ENCODE measurements around the gene MCTP1.
"Not testable (repeated sequence)": the region's sequence is repeated elsewhere in the genome, so short reads cannot be mapped to it uniquely, and the experiment has no call there.

The MCTP1 gene

DNA sequence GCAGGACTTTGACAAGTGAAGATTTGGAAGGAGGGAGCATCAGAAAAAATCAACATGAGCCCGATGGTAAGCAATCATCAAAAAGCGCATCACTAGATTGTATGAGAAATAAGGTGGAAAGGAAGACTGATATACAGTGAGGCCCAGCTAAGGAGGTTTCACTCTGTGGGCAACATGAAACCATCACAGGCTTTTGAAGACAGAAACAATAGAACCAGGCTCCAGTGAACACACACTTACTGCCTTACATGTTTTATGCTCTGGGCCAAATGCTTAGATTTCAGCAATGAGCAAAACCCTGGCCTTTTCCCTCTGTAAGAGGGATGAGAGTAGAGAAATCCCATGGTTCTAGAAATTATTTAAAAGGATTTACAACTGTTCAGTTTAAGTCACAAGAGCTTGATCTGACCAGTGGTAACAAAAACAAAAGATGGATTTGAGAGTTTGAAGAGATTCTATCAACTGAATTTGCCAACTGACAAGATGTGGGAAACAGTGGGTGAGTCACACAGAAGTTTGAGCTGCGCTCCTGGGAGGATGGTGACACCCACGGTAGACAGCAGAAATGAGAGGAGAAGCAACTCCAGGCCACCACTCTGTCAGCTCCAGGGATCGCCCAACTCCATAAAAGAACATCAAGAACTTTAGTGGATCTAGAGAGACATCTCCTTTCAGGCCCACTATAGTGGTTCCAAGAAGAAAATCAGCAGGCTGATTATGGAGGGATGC lies 261.8 kb downstream of the MCTP1 start:
- no peak for DNase-seq

DNA sequence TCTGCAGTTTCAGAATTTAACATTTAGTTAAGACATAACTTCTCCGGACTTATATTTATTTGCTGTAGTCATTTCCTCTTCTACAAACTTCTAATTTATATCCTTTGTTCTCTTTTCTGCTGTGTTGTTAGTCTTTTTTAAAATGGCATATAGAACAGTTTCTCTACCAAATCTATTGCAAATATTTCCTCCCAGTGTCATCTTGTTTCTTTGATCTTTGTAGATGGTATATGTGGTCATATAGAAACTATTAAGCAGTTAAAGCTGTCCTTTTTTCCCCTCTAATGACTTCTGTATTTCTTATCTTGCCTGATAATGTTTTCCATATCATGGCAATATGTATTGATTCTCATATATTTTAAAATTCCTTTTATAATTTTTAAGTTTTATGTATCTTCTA lies 264.5 kb downstream of the MCTP1 start:
- no peak for DNase-seq

GRCh38 chr5:95018946-95019345 lies 265.9 kb downstream of the MCTP1 start:
- DNase-seq = no peak

DNA sequence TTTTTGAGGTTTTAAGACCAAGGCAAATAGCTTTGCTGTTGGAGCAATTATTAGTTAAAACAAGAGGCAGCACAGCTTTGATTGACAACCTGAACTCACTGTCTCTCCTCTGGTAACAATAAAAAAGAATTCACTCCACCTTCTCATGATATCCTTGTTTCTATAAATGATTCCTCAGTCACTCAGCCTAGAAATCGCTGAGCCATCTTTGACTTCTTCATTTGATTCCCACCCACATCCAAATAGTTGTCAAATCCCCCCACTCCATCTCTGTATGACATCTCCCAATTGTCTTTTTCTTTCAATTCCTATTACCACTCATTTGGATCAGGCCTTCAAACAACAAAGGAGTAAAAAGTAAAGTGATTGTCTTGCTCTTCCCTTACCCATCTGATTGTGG lies 266.4 kb downstream of the MCTP1 start:
- DNase-seq = no peak

DNA sequence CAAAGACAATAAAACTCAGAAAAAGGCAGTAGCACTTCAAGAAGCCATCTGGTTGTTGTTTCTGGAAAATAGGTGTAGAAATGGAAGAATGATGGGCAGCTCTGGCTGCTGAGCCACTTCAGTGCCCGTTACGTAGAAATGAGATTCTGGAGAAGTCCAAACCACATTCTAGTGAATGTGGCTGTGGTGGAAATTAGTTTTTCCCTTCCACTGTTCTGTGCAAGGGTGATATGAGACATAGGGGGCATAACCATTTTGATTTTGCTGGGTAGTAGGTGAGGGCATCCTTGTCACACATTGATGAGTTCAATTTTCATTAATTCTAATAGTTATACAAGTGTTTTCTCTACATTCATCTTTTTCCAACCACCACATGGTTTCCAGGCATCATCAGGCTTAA lies 275.1 kb downstream of the MCTP1 start:
- DNase-seq = no peak

DNA sequence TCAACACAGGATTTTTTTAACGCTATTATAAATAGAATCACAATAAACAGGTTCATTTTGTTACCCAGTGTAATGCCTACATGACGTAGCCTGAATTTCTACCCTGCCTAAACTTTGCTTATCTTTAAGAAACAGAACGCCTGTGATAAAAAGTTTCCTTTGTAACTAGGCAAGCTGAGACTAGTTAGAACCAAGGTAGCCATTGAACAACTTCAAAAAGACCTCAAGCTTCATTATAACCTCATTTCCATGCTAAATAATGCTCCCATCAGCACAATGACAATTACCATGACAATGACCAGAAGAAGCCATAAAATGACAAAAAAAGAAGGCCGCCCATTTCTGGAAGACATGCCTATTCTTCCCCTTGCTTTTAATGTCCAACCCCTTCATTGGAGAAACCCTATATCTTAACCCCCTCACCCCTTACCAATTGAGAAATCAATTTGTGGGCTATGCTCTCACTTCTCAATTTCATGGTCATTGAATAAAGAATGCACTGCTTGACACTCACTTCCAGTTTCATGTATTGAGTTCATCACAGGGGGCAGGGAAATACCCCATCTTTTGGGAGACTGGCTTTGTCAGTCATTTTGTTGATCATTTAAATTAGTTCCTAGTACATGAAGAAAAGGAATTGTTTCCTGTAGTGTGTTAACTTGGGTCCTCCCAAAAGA lies 276.8 kb downstream of the MCTP1 start:
- DNase-seq = no peak

DNA sequence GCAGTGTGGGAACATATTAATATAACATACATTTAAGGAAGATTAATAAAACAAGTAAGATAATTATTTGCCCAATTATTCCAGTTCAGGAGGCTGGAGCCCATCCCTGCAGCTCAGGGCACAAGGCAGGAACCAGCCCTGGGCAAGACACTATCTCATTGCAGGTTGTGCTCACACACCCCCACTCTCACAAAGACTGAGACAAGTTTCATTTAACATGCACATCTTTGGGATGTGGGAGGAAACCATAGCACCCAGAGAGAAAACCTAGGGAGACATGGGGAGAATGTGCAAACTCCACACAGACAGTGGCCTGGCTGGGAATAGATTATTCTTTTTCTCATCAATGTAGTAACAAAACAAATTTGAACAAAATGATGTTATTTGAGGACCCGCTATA lies 279.1 kb downstream of the MCTP1 start:
- DNase-seq = no peak

GRCh38 chr5:94998670-94999069 lies 286.2 kb downstream of the MCTP1 start:
- no peak for DNase-seq

GRCh38 chr5:94994537-94994936 lies 290.4 kb downstream of the MCTP1 start:
- not testable (repeated sequence) for DNase-seq

GRCh38 chr5:94993491-94993890 lies 291.4 kb downstream of the MCTP1 start:
- DNase-seq = no peak

- DNase-seq = no peak
Observed at GRCh38 chr5:94992325-94992724, 292.6 kb downstream of the MCTP1 start.

GRCh38 chr5:94983861-94984535 lies 300.9 kb downstream of the MCTP1 start:
- no peak for DNase-seq

- DNase-seq = no peak
Observed at GRCh38 chr5:94977437-94977836, 307.5 kb downstream of the MCTP1 start.

GRCh38 chr5:94976853-94977252 lies 308.0 kb downstream of the MCTP1 start:
- no peak for DNase-seq

- DNase-seq = no peak
Observed at GRCh38 chr5:94972268-94972667, 312.6 kb downstream of the MCTP1 start.

- no peak for DNase-seq
Observed at GRCh38 chr5:94969174-94969573, 315.7 kb downstream of the MCTP1 start.

GRCh38 chr5:94968507-94969095 lies 316.3 kb downstream of the MCTP1 start:
- DNase-seq = no peak

GRCh38 chr5:94967525-94967924 lies 317.4 kb downstream of the MCTP1 start:
- no peak for DNase-seq

- not testable (repeated sequence) for DNase-seq
Observed at GRCh38 chr5:94959279-94959678, 325.6 kb downstream of the MCTP1 start.

- DNase-seq = no peak
Observed at GRCh38 chr5:94945656-94946055, 339.2 kb downstream of the MCTP1 start.

GRCh38 chr5:94944160-94944559 lies 340.7 kb downstream of the MCTP1 start:
- DNase-seq = no peak

- DNase-seq = no peak
Observed at GRCh38 chr5:94941122-94941755, 343.7 kb downstream of the MCTP1 start.

DNA sequence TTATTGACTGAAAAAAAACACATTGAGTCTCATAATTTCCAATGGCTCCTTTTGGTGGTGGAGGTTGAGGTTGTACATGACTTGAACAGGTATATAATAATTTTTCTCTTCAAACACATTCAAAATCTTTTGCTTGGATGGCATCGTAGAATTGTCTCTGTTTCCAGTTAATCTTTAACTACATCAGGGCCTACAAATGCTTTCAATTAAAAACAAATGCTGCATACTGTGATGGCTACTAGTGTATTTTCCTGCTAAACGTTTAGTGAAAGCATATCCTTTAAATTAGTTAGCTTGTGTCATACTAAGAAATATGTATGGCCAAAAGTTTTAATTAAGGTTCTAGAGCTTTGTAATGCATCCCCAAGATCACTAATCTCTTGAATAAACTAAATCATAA lies 352.6 kb downstream of the MCTP1 start:
- no peak for DNase-seq

Measured in NCI-H1436 treated with DMSO at 0.1 percent for 48 hours (cell line).